ENCODE data around the gene TBX19.

Gene TBX19

DNA sequence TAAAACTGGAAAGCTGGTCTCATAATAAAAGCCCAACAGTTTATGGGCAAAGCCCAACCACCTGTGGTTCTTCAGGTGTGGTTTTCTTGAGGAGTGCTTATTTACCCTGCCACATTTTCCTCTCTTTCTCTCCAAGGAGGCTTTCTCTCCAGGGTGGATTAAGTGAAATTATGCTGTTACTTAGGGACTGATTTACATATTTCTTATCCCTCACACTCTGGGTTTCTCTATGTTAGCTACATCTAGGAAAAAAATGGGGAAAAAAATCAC lies 4.8 kb downstream of the TBX19 start:
- peak; percentile 14 for DNase-seq

DNA sequence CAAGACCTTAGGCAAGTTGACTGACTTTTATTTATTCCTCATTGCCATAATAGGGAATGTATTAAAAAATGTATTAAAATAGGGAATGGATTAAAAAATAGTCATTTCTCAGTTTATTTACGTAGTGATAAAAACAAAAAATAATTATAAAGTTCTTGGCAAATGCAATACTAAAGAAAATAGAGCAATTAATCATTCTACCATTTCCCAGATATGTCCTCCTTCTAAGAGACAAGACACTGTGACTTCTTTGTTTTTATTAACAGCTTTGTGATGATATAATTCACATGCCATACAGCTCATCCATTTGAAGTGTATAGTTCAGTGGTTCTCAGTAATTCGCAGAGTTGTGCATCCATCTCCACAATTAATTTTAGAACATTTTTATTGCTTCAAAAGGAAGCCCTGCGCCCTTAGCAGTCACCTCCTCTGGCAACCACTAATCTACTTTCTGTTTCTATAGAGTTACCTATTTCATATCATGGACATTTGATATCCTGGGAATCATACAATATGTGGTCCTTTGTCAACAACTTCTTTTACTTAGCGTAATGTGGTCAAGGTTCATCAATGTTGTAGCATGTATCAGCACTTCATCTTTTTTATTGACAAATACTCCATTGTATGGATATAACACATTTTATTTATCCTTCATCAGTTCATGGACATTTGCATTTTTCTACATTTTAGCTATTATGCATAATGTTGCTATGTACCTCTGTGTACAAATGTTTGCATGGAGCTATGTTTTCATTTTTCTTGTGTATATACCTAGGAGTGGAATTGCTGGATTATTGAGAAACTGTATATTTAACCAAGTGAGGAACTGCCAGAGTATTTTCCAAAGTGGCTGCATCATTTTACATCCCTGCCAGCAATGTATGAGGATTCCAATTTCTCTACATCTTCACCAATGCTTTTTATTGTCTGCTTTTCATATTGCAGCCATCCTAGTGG lies 5.6 kb downstream of the TBX19 start:
- no peak for DNase-seq

DNA sequence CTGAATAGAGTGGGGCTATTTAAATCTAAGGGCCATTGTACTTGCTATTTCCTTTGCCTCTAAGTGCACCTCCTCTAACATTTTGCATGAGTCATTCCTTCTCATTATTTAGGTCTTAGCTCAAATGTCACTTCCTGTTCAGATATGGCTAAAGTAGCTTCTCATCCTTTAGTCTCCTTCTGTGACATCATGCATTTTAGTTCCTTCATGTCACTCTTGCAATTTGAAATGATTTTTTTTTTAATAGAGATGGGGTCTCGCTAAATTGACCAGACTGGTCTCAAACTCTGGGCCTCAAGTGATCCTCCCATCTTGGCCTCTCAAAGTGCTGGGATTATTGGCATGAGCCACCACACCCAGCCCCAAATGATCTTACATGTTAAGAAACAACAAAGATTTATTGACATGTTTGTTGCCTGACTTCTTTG lies 6.6 kb downstream of the TBX19 start:
- DNase-seq: no peak

DNA sequence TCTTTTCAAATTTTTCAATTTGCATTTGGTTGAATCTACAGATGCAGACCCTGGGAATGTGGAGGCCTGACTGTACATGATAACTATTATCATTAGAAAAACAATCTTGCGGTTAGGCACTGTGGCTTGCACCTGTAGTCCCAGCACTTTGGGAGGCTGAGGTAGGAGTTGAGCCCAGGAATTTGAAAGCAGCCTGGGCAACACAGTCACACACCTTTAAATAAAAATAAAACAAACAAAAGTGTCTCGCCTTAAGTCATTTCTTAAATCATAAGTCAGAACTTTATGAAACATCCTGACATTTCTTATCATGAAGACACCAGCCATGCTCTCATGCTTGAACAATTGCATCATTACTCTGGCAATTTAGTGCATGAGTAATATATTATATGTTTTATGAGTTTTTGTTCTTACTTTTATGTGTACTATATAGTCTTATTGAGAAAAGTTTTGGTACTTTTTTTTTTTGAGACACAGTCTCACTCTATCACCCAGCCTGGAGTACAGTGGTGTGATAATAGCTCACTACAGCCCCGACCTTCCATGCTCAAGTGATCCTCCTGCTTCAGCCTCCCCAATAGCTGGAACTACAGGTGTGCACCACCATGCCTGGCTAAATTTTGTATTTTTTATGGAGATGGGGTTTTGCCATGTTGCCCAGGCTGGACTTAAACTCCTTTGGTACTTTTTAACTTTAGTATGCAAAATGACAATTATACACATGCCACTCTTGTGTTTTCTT lies 7.8 kb downstream of the TBX19 start:
- DNase-seq: no peak

DNA sequence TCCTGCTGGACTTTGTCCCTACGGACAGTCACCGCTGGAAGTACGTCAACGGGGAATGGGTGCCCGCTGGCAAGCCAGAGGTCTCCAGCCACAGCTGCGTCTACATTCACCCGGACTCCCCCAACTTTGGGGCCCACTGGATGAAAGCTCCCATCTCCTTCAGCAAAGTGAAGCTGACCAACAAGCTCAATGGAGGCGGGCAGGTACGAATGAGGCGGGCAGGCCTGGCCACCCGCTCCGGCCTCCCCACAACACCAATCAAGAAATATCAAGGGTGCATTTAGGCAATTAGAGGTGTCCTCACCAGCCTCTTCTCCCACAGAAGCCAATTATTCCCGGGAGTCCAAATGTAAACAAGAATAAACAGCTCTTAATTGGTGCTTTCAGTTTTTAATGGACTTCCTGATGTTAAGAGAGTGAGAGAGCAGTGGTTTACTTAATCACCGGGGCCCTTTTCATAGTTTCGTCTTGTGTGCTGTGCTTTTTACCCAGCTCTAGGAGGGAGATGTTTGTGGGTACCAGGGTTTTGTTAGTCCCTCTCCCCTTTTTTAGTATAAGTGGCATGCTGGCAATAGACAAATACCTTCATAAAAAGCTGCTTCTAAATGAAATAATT lies 10.7 kb downstream of the TBX19 start:
- DNase-seq: no peak

DNA sequence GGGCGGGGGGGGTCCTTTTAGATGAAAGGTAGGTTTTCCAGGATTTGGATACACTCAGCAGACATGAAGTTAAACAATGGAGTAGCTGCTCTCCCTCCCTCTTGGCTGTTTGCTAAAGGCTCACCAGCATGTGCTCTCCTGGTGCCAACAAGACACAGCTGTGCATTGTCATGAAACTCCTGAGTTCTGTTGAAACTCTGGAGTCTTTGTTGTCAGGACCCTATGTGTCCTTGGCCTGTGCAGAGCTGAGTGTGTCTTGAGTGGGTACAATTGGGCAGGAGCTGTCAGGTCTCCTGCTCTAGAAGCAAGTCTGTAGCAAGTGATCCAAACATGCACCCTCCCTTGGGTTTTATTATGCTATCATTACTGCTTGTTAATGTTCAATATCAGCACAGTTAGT lies 12.7 kb downstream of the TBX19 start:
- DNase-seq: peak; percentile 6

DNA sequence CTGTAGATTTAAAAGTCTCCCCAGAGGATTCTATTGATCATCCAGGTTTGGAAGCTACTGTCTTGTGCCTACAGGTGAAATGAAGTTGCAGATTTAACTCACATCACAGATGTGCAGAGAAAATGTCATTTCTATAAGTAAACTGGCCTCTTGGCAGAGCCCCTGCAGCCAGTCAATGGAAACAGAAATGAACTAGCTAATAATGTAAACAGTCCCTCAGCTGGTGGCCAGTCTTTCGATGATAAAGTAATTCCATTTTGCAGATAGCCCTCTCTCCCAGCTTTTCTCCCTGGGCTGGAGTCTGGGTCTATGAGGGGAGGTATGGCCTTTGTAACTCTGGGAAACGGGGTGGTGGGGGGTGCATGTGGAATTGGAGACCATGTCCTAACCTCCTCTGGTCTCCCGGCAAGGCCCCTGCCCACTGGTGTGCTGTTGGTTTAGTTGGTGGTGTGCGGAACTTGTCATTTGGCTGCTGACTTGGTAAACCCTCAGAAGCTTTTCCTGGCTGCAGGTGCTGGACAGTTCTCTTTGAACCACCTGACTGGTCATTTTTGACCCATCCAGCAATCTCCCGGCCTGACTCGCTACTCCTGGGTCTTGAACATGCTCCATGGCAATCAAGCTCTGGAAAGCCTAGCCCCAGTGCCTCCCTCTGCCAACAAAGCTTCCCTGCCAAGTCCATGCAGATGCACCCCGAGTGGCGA lies 14.9 kb downstream of the TBX19 start:
- no peak for DNase-seq

DNA sequence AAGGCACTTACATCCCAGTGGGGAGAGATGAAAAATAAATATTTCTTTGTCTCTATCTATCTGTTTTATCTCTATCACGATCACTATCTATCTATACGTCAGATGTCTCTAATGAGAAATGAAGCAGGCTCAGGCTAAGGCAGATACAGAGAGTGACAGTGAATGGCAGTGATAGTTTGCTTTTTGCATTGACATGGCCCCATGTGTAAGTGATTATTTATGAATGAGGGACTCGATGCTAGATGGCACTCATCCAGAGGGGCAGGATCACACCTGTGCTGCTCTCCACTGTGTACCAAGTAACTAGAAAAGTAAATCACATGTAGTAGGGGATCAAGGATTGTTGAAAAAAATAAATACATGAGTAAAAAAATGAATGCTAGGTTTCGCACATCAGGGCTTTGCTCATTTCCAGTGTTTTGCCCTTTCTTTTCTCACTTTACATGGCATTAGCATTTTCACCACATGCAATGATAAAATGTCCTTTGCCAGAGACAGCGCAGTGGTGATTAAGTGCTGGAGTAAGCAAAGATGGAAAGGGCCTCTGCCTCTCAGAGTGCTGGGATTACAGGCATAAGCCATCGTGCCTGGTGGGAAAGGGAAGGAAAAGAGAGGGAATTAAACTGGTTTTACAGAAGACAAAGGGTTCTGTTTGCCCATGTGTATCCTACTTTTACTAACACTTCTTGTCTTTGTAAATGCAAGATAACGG lies 16.5 kb downstream of the TBX19 start:
- DNase-seq: peak; percentile 69

DNA sequence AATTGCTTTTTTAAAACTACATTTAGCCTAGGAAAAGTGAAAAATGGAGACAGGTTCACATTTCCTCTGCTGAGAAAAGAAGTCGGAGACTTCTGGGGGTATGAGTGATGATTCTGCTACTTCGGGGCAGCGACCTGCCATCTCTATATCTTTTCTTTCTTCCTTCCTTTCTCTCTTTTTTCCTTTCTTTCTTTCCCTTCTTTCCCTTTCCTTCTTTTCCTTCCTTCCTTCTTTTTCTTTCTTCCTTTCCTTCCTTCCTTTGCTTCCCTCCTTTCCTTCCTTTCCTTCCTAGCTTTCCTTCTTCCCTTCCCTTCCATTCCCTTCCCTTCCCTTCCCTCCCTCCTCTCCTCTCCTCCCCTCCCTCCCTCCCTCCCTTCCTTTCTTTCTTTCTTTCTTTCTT lies 17.8 kb downstream of the TBX19 start:
- no peak for DNase-seq

DNA sequence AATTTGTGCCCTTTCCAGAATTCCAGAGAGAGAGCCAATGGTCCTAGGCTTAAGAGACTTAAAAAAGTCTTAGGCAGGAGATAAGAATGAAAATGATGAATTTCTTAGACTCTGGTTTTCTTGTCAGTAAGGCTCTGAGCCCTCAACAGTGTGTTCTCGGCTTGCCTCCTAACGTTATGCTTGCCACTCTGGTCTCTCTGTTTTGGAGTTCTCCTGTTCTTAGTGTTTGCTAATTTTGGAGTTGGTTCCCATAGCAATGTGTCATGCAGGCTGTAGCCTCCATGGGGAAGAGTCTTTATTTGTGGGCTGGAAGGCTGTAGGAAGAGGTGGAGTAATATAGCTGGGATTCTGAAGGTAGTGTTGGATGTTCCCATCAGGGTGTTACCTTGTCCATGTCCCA lies 19.9 kb downstream of the TBX19 start:
- DNase-seq: no peak

DNA sequence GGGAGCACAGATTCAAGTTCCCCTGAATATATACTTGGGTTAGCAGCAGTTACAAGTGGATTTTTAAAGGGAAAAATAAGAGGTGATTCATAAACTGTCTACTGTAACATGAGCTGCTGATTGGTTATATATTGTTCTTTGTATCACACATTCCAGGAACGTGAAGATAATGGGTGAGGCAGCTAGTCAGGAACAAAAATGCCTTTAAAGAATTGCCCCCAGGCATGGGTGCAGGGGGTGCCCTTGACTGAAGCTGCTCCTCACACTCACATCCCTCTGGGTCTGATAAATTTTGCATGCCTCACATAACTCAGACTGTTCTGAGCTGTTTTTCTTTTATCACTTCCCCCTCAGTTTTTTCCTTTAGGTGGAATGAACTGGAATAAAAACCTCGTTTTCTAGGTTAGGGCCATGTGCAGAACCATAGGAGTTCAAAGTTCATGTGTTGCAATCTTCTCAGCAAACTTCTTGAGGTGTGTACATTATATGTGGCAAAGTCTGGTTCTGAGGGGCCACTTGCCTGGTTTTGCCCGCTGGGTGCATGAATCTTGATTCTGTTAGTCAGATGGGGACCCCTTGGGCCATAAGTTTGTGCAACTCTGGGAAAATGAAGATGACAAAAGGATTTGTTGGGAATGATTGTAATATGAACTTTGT lies 21.1 kb downstream of the TBX19 start:
- no peak for DNase-seq

DNA sequence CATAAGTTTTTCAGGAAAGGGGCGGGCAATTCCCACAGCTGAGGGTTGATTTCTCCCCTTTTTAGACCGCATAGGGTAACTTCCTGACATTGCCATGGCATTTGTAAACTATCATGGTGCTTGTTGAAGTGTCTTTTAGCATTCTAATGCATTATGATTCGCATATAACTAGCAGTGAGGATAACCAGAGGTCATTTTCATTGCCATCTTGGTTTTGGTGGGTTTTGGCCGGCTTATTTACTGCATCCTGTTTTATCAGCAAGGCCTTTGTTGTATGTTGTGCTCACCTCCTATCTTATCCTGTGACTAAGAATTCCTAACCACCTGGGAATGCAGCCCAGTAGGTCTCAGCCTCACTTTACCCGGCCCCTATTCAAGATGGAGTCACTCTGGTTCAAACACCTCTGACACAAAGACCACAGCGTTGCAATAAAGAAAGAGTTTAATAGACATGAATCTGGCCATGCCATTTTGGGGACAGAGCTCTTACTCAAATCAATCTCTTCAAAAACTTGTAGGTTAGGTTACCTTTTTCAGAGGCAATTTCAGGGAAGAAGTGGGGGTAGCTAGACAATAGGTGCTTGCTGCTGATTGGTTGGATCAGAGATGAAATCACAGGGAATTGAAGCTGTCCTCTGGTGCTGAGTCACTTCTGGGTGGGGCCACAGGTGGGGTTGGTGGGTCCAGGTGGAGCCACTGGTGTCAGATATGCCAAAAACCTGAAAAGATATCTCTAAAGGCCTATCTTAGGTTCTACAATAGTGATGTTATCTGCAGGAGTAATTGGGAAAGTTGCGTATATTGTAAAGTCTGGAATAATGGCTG lies 23.3 kb downstream of the TBX19 start:
- DNase-seq: no peak

DNA sequence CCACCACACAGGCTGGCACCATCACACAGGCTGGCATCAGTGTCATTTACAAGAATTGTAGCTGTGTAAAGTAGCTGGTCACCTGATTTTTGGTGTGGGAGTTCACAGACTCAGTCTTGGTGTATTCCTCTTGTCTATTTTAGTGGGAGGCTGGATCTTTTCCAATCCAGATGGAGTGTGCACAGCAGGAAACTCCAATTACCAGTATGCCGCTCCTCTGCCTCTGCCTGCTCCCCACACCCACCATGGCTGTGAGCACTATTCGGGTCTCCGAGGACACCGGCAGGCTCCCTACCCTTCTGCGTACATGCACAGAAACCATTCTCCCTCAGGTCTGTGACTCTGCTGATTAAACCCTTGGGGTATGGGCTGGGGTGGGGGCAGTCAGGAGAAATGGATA lies 24.2 kb downstream of the TBX19 start:
- DNase-seq: peak; percentile 31

DNA sequence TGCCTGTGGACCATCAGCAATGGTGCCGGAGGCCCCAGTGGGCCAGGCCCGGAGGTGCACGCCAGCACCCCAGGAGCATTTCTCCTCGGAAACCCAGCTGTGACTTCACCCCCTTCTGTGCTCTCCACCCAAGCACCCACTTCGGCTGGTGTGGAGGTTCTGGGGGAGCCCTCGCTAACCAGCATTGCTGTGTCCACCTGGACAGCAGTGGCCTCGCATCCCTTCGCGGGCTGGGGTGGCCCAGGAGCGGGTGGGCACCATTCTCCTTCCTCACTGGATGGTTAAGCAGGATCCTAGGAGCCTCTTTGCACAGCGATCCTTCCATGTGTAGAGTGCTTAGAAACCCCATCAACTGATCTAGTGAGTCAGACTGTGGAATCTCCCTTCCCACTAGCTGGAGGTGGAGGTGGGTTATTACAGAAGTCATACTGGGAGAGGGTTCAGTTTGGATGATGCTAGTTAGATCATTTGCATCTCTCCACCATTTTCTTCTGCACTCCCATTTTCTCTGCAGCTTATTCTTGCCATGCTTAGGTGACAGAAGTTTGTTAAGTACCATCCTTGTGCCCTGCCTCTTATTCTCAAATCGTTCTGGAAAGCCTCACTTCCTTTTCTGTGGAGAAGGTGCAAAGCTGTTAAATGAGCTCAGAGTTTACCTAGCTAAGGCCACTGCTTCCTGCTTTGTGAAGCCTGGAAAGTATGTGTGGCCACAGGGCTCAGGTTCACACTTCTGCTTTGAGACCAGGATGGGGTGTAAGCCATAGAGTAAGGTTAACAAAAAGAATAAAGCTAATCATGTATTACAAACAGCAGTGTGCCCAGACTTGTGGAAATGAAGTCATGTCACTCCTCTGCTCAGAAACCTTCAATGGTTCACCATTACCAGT lies 32.3 kb downstream of the TBX19 start:
- no peak for DNase-seq

DNA sequence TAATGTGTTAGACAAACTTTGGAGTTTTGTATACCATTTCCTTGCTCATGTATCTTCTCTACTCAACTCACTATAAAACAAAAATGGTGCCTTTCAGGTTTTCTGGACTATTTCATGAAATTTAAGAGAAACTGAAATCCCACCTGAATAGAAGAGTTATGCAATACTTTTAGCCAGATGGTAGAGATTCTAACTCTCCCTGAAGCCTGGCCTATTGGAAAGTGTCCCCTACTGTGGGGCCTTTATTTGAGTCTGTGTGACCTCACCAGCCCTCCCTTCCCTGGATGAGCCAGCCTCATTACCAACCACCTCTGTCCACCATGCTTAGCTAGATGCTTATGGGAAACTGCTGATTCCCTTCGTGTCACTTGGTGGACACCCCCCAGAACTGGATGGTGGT lies 35.5 kb downstream of the TBX19 start:
- no peak for DNase-seq

DNA sequence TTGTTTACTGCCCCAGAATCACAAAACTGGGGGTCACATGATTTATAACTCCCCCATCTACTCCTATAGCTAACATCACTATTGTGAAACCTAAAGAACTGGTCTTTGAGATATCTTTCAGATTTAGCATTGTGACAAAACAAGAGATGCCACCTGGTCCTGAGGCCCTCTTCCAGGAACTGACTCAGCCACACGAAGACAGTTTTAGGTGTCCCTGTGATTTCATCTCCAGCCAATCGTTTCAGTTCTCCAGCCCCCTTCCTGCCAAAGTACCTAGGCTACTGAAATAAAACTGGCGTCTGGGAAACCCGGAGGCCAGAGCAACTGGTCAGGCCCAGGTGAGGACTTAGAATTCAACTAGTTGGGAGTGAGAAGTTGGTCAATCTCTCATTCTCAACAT lies 36.6 kb downstream of the TBX19 start:
- no peak for DNase-seq

DNA sequence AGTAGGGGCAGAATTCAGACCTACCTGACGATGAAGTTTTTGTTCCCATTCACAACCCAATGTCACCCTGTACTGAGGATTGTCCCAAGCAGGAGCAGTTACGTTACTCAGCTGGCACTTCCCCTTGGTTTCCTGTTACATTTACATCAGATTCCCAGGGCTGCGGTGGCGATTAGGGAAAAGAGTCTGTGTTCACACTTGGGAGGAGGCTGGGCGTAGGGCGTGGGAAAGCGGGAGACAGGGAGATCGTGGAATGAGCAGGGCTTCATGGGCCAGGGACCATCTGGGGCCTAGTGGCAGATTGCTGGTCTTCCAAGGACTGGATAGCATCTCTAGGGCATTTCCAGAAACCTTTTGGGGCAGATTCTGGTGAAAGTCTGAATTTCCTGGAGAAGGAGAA lies 39.0 kb downstream of the TBX19 start:
- DNase-seq: no peak

DNA sequence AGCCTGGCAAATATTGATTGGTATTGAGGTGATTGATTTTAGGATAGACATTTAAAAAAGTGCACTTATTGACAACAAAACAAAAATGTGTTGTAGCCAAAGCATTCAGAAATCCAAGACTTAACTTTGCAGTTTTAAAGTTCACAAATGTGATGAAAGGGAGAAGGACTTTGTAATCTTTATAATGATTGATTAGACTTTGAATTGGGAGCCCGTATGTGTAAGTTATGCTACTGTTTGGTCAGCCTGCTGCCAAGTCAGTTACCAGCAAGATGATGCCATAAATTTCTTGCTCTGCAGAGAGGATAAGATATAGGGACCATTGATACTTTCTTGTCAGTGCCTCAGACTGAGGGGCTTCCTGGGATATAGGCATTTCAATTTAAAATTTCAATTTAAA lies 39.5 kb downstream of the TBX19 start:
- no peak for DNase-seq

DNA sequence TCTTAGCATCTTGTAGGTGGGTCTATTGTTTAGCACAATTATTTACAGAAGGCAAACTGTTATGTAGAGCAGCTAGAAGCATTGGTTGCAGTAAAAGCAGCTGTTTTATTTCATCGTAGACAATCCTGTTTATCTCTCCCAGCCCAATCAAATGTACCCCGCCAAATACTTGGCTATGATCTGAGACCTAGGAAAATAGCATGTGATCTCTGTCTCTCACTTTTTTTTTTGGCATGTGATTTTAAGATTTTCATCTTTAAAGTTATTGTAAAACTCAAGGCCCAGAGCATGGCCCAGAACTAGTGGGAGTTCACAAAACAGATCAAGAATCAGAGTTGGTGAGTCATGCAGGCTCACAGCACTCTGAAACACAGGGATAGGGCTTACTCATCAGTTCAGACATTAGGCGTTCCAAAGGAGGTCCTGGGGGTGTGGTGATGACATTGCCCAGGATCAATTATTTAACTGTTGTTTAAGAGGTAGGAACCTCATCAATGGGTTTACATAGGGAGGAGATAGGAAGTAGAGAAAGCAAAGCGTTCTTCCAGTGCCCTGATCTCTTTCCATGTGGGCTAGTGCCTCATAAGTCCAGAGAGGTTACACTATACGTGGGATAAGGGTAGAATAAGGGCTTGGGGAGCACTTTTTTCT lies 40.2 kb downstream of the TBX19 start:
- no peak for DNase-seq

DNA sequence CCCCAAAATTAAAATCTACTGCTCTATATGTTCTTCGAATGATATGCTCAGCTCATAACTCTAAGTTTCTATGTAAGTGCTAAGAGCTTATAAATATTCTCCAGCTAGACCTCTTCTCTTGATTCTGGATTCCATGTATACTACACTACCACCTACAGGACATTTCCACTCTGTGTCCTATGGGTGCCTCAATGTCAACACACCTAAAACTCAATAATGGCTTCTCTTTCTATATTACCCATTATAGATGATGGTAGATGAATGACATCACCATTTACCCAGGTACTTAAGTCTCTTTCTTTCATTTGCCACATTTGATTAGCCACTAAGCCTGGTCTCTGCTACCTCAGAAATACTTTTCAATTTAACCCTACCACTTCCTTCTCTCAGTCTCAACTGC lies 41.3 kb downstream of the TBX19 start:
- DNase-seq: peak; percentile 49
